HL-60/S4 (cell line): ENCODE results near the gene FZD4.
"Not testable (repeated sequence)": the region's sequence is repeated elsewhere in the genome, so short reads cannot be mapped to it uniquely, and the experiment has no call there.

Experiments
- in situ Hi-C: fragments of 300-500 bp; cut with MboI; formaldehyde crosslinking; loops from 2 replicates; pipeline ENCODE4 v1.14.3; 2022; ENCODE audit warnings: low sequenced_read_pairs

FZD4 gene

GRCh38 chr11:86955361-86956120 lies at the start of gene FZD4:
TSS of gene FZD4 (minus strand) at chr11:86955395. CDS start at chr11:86955085, 310 bp downstream.
- in situ Hi-C loops = no loop called here

- in situ Hi-C loops = not testable (repeated sequence)
These were observed 49.1 kb upstream of the FZD4 start for GRCh38 chr11:87004281-87004680.

- in situ Hi-C loops = no loop called here
These were observed 47.7 kb upstream of the FZD4 start for GRCh38 chr11:87002918-87003317.

- in situ Hi-C loops = no loop called here
These were observed 44.9 kb upstream of the FZD4 start for GRCh38 chr11:86999859-87000753.

GRCh38 chr11:86999388-86999787 lies 44.2 kb upstream of the FZD4 start:
- in situ Hi-C loops = no loop called here

- in situ Hi-C loops = no loop called here
These were observed 41.9 kb upstream of the FZD4 start for GRCh38 chr11:86996953-86997570.

- in situ Hi-C loops = no loop called here
These were observed 37.8 kb upstream of the FZD4 start for GRCh38 chr11:86993031-86993430.

GRCh38 chr11:86992340-86992739 lies 37.1 kb upstream of the FZD4 start:
- in situ Hi-C loops = not testable (repeated sequence)

GRCh38 chr11:86991341-86991740 lies 36.1 kb upstream of the FZD4 start:
- in situ Hi-C loops = no loop called here

GRCh38 chr11:86990515-86990914 lies 35.3 kb upstream of the FZD4 start:
- in situ Hi-C loops = no loop called here

GRCh38 chr11:86990031-86990430 lies 34.8 kb upstream of the FZD4 start:
- in situ Hi-C loops = no loop called here

GRCh38 chr11:86988351-86988881 lies 33.2 kb upstream of the FZD4 start:
- in situ Hi-C loops = no loop called here

- in situ Hi-C loops = no loop called here
These were observed 32.5 kb upstream of the FZD4 start for GRCh38 chr11:86987679-86988078.

- in situ Hi-C loops = no loop called here
These were observed 29.5 kb upstream of the FZD4 start for GRCh38 chr11:86984701-86985100.

- in situ Hi-C loops = no loop called here
These were observed 27.9 kb upstream of the FZD4 start for GRCh38 chr11:86983021-86983488.

- in situ Hi-C loops = no loop called here
These were observed 26.8 kb upstream of the FZD4 start for GRCh38 chr11:86981777-86982540.

GRCh38 chr11:86980086-86980796 lies 25.0 kb upstream of the FZD4 start:
- in situ Hi-C loops = no loop called here

GRCh38 chr11:86978756-86979608 lies 23.8 kb upstream of the FZD4 start:
- in situ Hi-C loops = no loop called here

GRCh38 chr11:86978247-86978646 lies 23.1 kb upstream of the FZD4 start:
- in situ Hi-C loops = no loop called here
